HG03378 (cell line): ENCODE measurements around the gene EDA.
A peak's percentile ranks its signal among the peaks of the same experiment; 100 is the strongest.

ENCODE experiments used
- ATAC-seq: cut with Tn5 transposase; IDR thresholded peaks from one replicate; pipeline ENCODE4 v1.9.1; 2021; ENCODE audit warnings: mild to moderate bottlenecking, moderate library complexity; ENCODE audit not compliant: unreplicated experiment

Gene EDA

GRCh38 chrX:69615779-69616456 lies at the start of gene EDA:
EDA (plus strand) TSS chrX:69616113.
- no peak for ATAC-seq

DNA sequence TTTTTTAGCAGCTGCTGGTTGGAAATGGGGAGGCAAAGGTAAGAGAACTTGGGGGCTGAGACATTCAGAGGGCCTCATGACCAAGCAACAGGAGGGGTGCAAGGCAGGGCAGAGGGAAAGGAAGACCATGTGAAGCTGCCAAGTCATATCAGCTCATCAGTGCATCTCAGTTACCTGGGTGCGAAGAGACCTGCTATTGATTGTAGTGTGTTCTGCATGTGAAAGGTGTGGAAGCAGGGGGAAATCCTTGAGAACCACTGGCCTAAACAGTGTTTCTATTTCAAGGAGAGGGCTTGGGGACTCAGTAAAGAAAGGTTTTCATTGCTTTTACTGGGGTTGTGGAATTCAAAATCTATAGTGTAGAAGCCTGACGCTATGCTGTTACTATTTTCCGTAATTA lies 47.1 kb upstream of the EDA start:
- ATAC-seq = no peak

GRCh38 chrX:69597399-69597798 lies 18.5 kb upstream of the EDA start:
- no peak for ATAC-seq

GRCh38 chrX:69600182-69600581 lies 15.7 kb upstream of the EDA start:
- no peak for ATAC-seq

DNA sequence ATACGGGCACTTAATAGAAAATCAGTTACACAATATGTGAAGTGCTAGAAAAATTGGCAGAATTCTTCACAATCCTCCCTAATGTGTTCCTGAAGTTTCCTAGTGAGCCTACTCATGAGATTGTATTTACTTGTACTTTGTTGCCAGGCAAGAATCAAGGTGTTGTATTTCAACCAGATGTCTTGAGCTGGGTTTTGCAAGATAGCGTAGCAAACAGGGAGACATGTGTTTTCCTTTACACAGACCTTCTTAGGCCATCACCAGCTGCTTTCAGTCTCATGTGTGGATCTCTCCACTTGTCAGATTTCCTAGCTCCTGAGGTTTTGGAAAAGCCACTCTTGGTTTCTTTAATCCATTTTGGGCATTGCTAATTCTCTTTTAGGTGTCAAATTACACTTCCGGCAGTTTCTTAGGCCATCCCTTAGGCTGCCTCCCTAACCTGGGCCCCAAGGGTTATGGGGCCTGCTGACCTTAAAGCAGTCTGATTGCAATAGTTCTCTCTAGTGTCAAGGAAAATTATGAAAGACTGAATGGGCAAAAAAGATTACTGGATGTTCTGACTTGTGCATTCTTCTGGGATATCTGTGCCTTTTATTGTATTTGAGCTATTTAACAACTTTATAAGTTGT lies 12.2 kb upstream of the EDA start:
- no peak for ATAC-seq

- no peak for ATAC-seq
Observed at GRCh38 chrX:69605521-69605920, 10.4 kb upstream of the EDA start.

DNA sequence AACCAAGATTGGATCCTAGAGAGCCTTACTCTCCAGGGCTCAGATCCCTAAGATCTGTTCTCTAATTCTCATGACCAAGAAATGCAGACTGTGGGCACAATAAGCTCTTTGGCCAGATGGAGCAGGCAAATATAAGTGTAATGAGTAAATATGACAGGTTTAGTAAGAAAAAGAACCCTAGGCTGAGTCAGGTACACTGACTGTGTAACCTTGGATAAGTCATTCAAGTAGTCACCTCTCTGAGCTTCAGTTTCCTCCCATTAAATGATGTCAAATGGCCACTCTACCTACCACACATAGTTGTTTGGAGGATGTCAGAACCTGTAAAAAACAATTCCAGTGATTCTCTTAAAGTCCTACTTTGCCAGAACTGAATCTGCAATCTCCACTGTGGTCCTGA lies 8.3 kb upstream of the EDA start:
- ATAC-seq = no peak

DNA sequence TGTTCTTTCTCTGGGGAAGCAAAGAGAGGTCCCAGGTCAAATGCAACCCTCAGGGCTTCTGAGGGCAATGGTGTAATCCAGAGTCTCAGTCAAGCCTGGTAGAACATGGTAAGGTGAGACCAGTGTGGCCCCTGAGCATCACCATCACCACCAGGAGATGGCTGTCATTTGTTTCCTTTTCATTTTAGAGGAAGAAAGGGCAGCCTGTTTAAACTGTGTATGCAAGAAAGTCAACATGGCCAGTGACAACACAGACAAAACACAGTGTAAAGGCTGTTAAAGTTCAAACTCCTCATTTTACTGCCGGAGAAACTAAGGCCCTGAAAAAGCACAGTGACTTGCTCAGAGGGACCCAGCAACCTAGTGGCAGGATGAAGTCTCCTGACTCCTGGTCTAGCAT lies 2.0 kb upstream of the EDA start:
- no peak for ATAC-seq

GRCh38 chrX:69614886-69615285 lies 1.0 kb upstream of the EDA start:
- no peak for ATAC-seq

- ATAC-seq = no peak
Observed at GRCh38 chrX:69615342-69615741, 571 bp upstream of the EDA start.

- ATAC-seq = no peak
Observed at GRCh38 chrX:69616457-69617203, 717 bp downstream of the EDA start.

DNA sequence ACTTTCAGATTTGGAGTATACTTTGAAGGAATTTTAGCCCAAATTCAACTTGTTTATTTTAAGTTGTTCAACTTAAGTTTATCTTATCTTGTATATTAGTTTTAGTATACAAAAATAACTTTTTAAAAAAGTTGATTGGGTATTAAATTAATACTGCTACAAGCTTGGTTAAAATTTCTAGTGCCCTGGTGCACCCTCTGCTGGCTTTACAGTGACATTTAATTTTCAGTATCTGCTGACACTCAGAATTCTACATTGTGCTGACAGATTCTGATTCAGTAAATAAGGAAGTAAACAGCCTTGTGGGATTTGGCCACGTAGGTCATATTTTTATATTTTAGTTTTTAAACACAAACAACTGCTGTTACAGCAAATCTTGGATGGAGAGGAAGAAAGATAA lies 2.9 kb downstream of the EDA start:
- peak; percentile 53 for ATAC-seq

GRCh38 chrX:69626129-69626528 lies 10.2 kb downstream of the EDA start:
- no peak for ATAC-seq

- no peak for ATAC-seq
Observed at GRCh38 chrX:69627744-69628143, 11.8 kb downstream of the EDA start.

DNA sequence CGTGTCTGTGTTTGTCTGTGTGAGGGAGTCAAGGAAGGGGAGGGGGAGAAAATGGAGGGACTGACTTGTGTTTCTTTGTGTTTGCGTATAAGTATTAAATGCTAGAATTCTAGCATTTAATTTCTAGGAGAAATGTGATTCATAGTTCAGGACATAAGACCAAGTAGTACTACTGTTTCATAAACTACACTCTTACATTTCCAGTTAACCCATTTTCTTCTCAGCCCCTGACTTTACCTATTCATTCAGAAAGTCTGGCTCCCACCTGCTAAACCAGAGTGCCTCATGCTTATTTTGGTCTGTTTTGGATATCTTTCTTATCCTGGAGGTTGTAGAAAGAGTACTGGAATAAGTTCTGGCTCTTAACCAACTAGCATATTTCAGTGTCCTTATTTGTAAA lies 14.2 kb downstream of the EDA start:
- no peak for ATAC-seq

GRCh38 chrX:69664693-69665092 lies 48.8 kb downstream of the EDA start:
- no peak for ATAC-seq

- ATAC-seq = no peak
Observed at GRCh38 chrX:69670001-69670555, 54.2 kb downstream of the EDA start.

- no peak for ATAC-seq
Observed at GRCh38 chrX:69674891-69675290, 59.0 kb downstream of the EDA start.

GRCh38 chrX:69705818-69706217 lies 89.9 kb downstream of the EDA start:
- no peak for ATAC-seq

GRCh38 chrX:69718102-69718501 lies 102.2 kb downstream of the EDA start:
- ATAC-seq = no peak

- ATAC-seq = no peak
Observed at GRCh38 chrX:69724307-69724706, 108.4 kb downstream of the EDA start.

DNA sequence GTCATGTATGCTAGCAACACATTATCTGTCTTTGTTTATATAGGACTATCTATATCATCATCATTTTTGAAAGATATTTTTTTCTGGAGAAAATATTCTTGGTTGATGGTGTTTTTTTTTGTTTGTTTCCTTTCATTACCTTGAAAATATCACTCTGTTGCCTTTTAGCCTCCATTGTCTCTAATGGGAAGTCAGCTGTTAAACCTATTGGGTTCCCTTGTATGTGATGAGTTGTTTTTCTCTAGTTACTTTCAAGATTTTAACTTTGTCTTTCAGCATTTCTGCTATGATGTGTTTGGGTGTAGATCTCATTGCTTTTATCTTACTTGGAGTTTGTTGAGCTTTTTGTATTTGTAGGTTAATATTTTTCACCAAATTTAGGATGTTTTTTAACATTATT lies 124.4 kb downstream of the EDA start:
- no peak for ATAC-seq
